GM21737 (cell line): Measurements from ENCODE around the gene GSDME.

Source experiments
- ATAC-seq: cut with Tn5 transposase; IDR thresholded peaks from one replicate; pipeline ENCODE4 v1.9.1; 2021; ENCODE audit warnings: mild to moderate bottlenecking, moderate library complexity; ENCODE audit not compliant: unreplicated experiment

Gene GSDME

GRCh38 chr7:24773646-24774045, 16.4 kb upstream of the GSDME start:
- ATAC-seq: no peak

- ATAC-seq: no peak
Observed at GRCh38 chr7:24769851-24770250, 12.6 kb upstream of the GSDME start.

- no peak for ATAC-seq
Observed at GRCh38 chr7:24769014-24769830, 12.0 kb upstream of the GSDME start.

- ATAC-seq: no peak
Observed at GRCh38 chr7:24767878-24768569, 10.8 kb upstream of the GSDME start.

GRCh38 chr7:24764972-24765744, 7.9 kb upstream of the GSDME start:
- no peak for ATAC-seq

- no peak for ATAC-seq
Observed at GRCh38 chr7:24764011-24764410, 6.7 kb upstream of the GSDME start.

- ATAC-seq: no peak
Observed at GRCh38 chr7:24763303-24763901, 6.1 kb upstream of the GSDME start.

GRCh38 chr7:24762771-24763170, 5.5 kb upstream of the GSDME start:
- no peak for ATAC-seq

- ATAC-seq: no peak
Observed at GRCh38 chr7:24760968-24761367, 3.7 kb upstream of the GSDME start.

- peak; percentile 4 for ATAC-seq
Observed at GRCh38 chr7:24756545-24757352, 515 bp downstream of the GSDME start.

GRCh38 chr7:24755541-24756407, 1.5 kb downstream of the GSDME start:
- ATAC-seq: peak; percentile 59

- no peak for ATAC-seq
Observed at GRCh38 chr7:24754906-24755506, 2.3 kb downstream of the GSDME start.

- ATAC-seq: no peak
Observed at GRCh38 chr7:24752073-24752800, 5.0 kb downstream of the GSDME start.

GRCh38 chr7:24751484-24751883, 5.8 kb downstream of the GSDME start:
- ATAC-seq: no peak

GRCh38 chr7:24750441-24751055, 6.7 kb downstream of the GSDME start:
- no peak for ATAC-seq

GRCh38 chr7:24748521-24748920, 8.7 kb downstream of the GSDME start:
- ATAC-seq: no peak

- no peak for ATAC-seq
Observed at GRCh38 chr7:24745355-24745754, 11.9 kb downstream of the GSDME start.

GRCh38 chr7:24743471-24743870, 13.8 kb downstream of the GSDME start:
- ATAC-seq: no peak
